C4-2B (cell line): Measurements from ENCODE around the gene NAV1.

Source experiments
- H3K27ac ChIP-seq: fragments of 450-650 bp; 2 replicates; pipeline ENCODE4 v1.5.1; 2017
- CTCF ChIP-seq: fragments of 450-650 bp; conservative IDR thresholded peaks from 2 replicates; pipeline ENCODE4 v1.5.1; 2017; ENCODE audit warnings: mild to moderate bottlenecking
- ZFX ChIP-seq: fragments of 450-650 bp; IDR thresholded peaks from 2 replicates; pipeline ENCODE4 v1.6.1; 2017

The NAV1 gene

GRCh38 chr1:201566933-201567801, 28.2 kb downstream of the NAV1 start:
- H3K27ac ChIP-seq = no peak overlapping the region
- TF ChIP-seq ZFX (no peak), CTCF (no peak)

- TF ChIP-seq ZFX = no peak
- no peak for TF ChIP-seq CTCF
Measured at GRCh38 chr1:201568265-201568664, 29.3 kb downstream of the NAV1 start.

GRCh38 chr1:201568859-201569294, 29.9 kb downstream of the NAV1 start:
- TF ChIP-seq ZFX (no peak), CTCF (no peak)

More at GRCh38 chr1:201568265-201568664, 29.3 kb downstream of the NAV1 start:
- no peak overlapping the region for H3K27ac ChIP-seq

GRCh38 chr1:201570181-201570885, 31.4 kb downstream of the NAV1 start:
- no peak for TF ChIP-seq CTCF
- no peak for TF ChIP-seq ZFX
- H3K27ac ChIP-seq = no peak overlapping the region

More at GRCh38 chr1:201568859-201569294, 29.9 kb downstream of the NAV1 start:
- no peak overlapping the region for H3K27ac ChIP-seq

- TF ChIP-seq CTCF (no peak), ZFX (no peak)
- no peak overlapping the region for H3K27ac ChIP-seq
Measured at GRCh38 chr1:201570886-201571624, 32.1 kb downstream of the NAV1 start.

GRCh38 chr1:201573030-201573429, 34.1 kb downstream of the NAV1 start:
- H3K27ac ChIP-seq = no peak overlapping the region
- TF ChIP-seq CTCF = no peak
- TF ChIP-seq ZFX = no peak
